Naive thymus-derived CD8-positive, alpha-beta T cell (primary cell): ENCODE results near the gene RALGAPB. TPM values are rescaled to one million over a fixed set of nuclear protein-coding genes. Genes with fewer than 3 reads are reported as not detected.

Experiments used
- ATAC-seq, 2 donors: fragments of 150-1000 bp; cut with Tn5 transposase in 1 of 2; sonication (Bioruptor Pico), chemical (Tn5 transposase) in 1 of 2; 1 replicate in 1 of 2; 2 replicates in 1 of 2; pipeline ENCODE4 v1.10.0; 2021; ENCODE audit warnings: mild to moderate bottlenecking in 2 of 2, moderate library complexity in 2 of 2
- POLR2A ChIA-PET: fragments of 350-600 bp; sonication (Branson Sonifier 250); formaldehyde crosslinking; loops from one replicate; lab custom pipeline; 2021; ENCODE audit warnings: antibody characterized with exemption; lab: Charles Lee
- DNase-seq, 10 donors: peaks; one replicate each; pipeline versions ENCODE4 v3.0.0 to v3.0.0-alpha.2; 2020 to 2022
- H3K27ac Mint-ChIP-seq, 10 donors: one replicate each; pipeline ENCODE4 v1.8.0; 2020 to 2022; ENCODE audit warnings: mild to moderate bottlenecking in 10 of 10, mixed read lengths in 10 of 10, moderate library complexity in 4 of 10, inconsistent platforms in 1 of 10
- H3K27me3 Mint-ChIP-seq, 5 donors: one replicate each; pipeline ENCODE4 v1.8.0; 2021 to 2022; ENCODE audit warnings: mixed read lengths in 5 of 5
- H3K36me3 Mint-ChIP-seq, 3 donors: one replicate each; pipeline ENCODE4 v1.8.0; 2020 to 2022; ENCODE audit warnings: mixed read lengths in 3 of 3, mild to moderate bottlenecking in 2 of 3, inconsistent platforms in 1 of 3
- H3K4me1 Mint-ChIP-seq, 4 donors: one replicate each; pipeline ENCODE4 v1.8.0; 2021 to 2022; ENCODE audit warnings: mixed read lengths in 4 of 4
- H3K4me3 Mint-ChIP-seq, 10 donors: one replicate each; pipeline ENCODE4 v1.8.0; 2020 to 2022; ENCODE audit warnings: mild to moderate bottlenecking in 10 of 10, mixed read lengths in 10 of 10, moderate library complexity in 6 of 10, inconsistent platforms in 1 of 10
- H3K9me3 Mint-ChIP-seq, 9 donors: one replicate each; pipeline ENCODE4 v1.8.0; 2020 to 2022; ENCODE audit warnings: mixed read lengths in 9 of 9, mild to moderate bottlenecking in 3 of 9, inconsistent platforms in 1 of 9, moderate library complexity in 1 of 9
- polyA plus RNA-seq, 3 donors: library from polyadenylated mRNA; unstranded; fragments of 300-500 nt; fragmentation: Illumina TruSeq; gene quantifications; one replicate each; pipeline ENCODE4 v1.2.3, GENCODE V29; 2021
- total RNA-seq, 8 experiments: library from RNA in 2 of 8; stranded (reverse) in 2 of 8; gene quantifications; one replicate each; pipeline ENCODE4 v1.2.3 and lab custom pipeline; 2021 to 2026

The RALGAPB gene
- total and polyA plus RNA-seq, 5 experiments from 2014 or later, result 8.8 to 56.2 (median 13.8) TPM

- ATAC-seq (no peak), DNase-seq (no peak)
- POLR2A ChIA-PET, result interaction anchor here (0.9 kb wide), 1 partner anchor 108 kb away, joined by 3 read pairs; no protein-coding TSS in a partner anchor
- Mint-ChIP-seq H3K36me3 (peaks cover 5 to 40% (median 20%) of the 10 kb centered on the region in 3 donors), H3K9me3 (no peaks in the 10 kb centered on the region), H3K27me3 (no peaks in the 10 kb centered on the region), H3K4me1 (no peaks in the 10 kb centered on the region), H3K4me3 (no peak overlapping the region), H3K27ac (no peak overlapping the region)
These were observed 82.8 kb downstream of the RALGAPB start for GRCh38 chr20:38555395-38555794.

- peak overlapping the region in 4 of 10 donors; percentile 1 to 73 (median 22) for H3K27ac Mint-ChIP-seq
These were observed 84.5 kb downstream of the RALGAPB start for GRCh38 chr20:38557174-38557573.

GRCh38 chr20:38558596-38559360 lies 86.1 kb downstream of the RALGAPB start:
- H3K27ac Mint-ChIP-seq, result no peak overlapping the region
- ATAC-seq (no peak), DNase-seq (no peak)
- H3K4me3 Mint-ChIP-seq, result no peak overlapping the region
- POLR2A ChIA-PET, result no interaction called here
- no peaks in the 10 kb centered on the region for H3K27me3 Mint-ChIP-seq
- H3K36me3 Mint-ChIP-seq, result peaks cover 5 to 66% (median 20%) of the 10 kb centered on the region in 3 donors
- peaks cover 0 to 2% (median 0%) of the 10 kb centered on the region in 4 donors for H3K4me1 Mint-ChIP-seq
- no peaks in the 10 kb centered on the region for H3K9me3 Mint-ChIP-seq

More at GRCh38 chr20:38557174-38557573, 84.5 kb downstream of the RALGAPB start:
- Mint-ChIP-seq H3K36me3 (peaks cover 5 to 53% (median 20%) of the 10 kb centered on the region in 3 donors), H3K9me3 (no peaks in the 10 kb centered on the region), H3K4me3 (no peak overlapping the region), H3K27me3 (no peaks in the 10 kb centered on the region), H3K4me1 (no peaks in the 10 kb centered on the region)
- DNase-seq, result no peak
- POLR2A ChIA-PET, result no interaction called here
- ATAC-seq, result no peak

- peaks cover 5 to 75% (median 12%) of the 10 kb centered on the region in 3 donors for H3K36me3 Mint-ChIP-seq
- POLR2A ChIA-PET, result no interaction called here
- peak overlapping the region in 3 of 10 donors; percentile 13 to 26 (median 16) for H3K27ac Mint-ChIP-seq
These were observed 87.1 kb downstream of the RALGAPB start for GRCh38 chr20:38559764-38560163.

GRCh38 chr20:38563802-38564431 lies 91.3 kb downstream of the RALGAPB start:
- no peak for ATAC-seq
- peak overlapping the region in 4 of 10 donors; percentile 33 to 66 (median 60) for H3K27ac Mint-ChIP-seq
- H3K4me1 Mint-ChIP-seq, result peaks cover 0 to 2% (median 0%) of the 10 kb centered on the region in 4 donors
- H3K36me3 Mint-ChIP-seq, result peaks cover 4 to 88% (median 12%) of the 10 kb centered on the region in 3 donors
- no peak for DNase-seq
- POLR2A ChIA-PET, result no interaction called here
- H3K9me3 Mint-ChIP-seq, result no peaks in the 10 kb centered on the region
- no peak overlapping the region for H3K4me3 Mint-ChIP-seq
- H3K27me3 Mint-ChIP-seq, result no peaks in the 10 kb centered on the region

More at GRCh38 chr20:38559764-38560163, 87.1 kb downstream of the RALGAPB start:
- Mint-ChIP-seq H3K9me3 (no peaks in the 10 kb centered on the region), H3K4me3 (no peak overlapping the region), H3K27me3 (no peaks in the 10 kb centered on the region), H3K4me1 (peaks cover 0 to 2% (median 0%) of the 10 kb centered on the region in 4 donors)
- DNase-seq, result no peak
- no peak for ATAC-seq

GRCh38 chr20:38564680-38565079 lies 92.0 kb downstream of the RALGAPB start:
- POLR2A ChIA-PET, result no interaction called here
- Mint-ChIP-seq H3K36me3 (peaks cover 5 to 88% (median 12%) of the 10 kb centered on the region in 3 donors), H3K27me3 (no peaks in the 10 kb centered on the region), H3K4me1 (peaks cover 0 to 2% (median 0%) of the 10 kb centered on the region in 4 donors), H3K9me3 (no peaks in the 10 kb centered on the region), H3K27ac (peak overlapping the region in 4 of 10 donors; percentile 12 to 57 (median 20)), H3K4me3 (no peak overlapping the region)
- no peak for ATAC-seq
- no peak for DNase-seq

GRCh38 chr20:38566036-38566598 lies 93.5 kb downstream of the RALGAPB start:
- Mint-ChIP-seq H3K36me3 (peaks cover 5 to 89% (median 17%) of the 10 kb centered on the region in 3 donors), H3K4me3 (no peak overlapping the region), H3K9me3 (no peaks in the 10 kb centered on the region), H3K27ac (peak overlapping the region in 2 of 10 donors; percentile 38 to 40), H3K4me1 (peaks cover 0 to 2% (median 0%) of the 10 kb centered on the region in 4 donors), H3K27me3 (no peaks in the 10 kb centered on the region)
- DNase-seq (no peak), ATAC-seq (no peak)
- POLR2A ChIA-PET, result no interaction called here

- peak overlapping the region in 6 of 10 donors; percentile 3 to 85 (median 44) for H3K27ac Mint-ChIP-seq
- H3K27me3 Mint-ChIP-seq, result no peaks in the 10 kb centered on the region
These were observed 97.3 kb downstream of the RALGAPB start for GRCh38 chr20:38569747-38570525.

GRCh38 chr20:38573413-38573812 lies 100.8 kb downstream of the RALGAPB start:
- Mint-ChIP-seq H3K4me1 (peaks cover 0 to 3% (median 0%) of the 10 kb centered on the region in 4 donors), H3K27ac (no peak overlapping the region), H3K9me3 (no peaks in the 10 kb centered on the region), H3K4me3 (no peak overlapping the region), H3K36me3 (peaks cover 5 to 71% (median 15%) of the 10 kb centered on the region in 3 donors), H3K27me3 (no peaks in the 10 kb centered on the region)
- ATAC-seq (no peak), DNase-seq (no peak)
- POLR2A ChIA-PET, result no interaction called here

More at GRCh38 chr20:38569747-38570525, 97.3 kb downstream of the RALGAPB start:
- POLR2A ChIA-PET, result no interaction called here
- Mint-ChIP-seq H3K36me3 (peaks cover 5 to 78% (median 17%) of the 10 kb centered on the region in 3 donors), H3K9me3 (no peaks in the 10 kb centered on the region), H3K4me3 (no peak overlapping the region), H3K4me1 (no peaks in the 10 kb centered on the region)
- ATAC-seq (no peak), DNase-seq (no peak)

- peaks cover 0 to 5% (median 0%) of the 10 kb centered on the region in 4 donors for H3K4me1 Mint-ChIP-seq
- POLR2A ChIA-PET, result no interaction called here
- ATAC-seq (no peak), DNase-seq (no peak)
- no peaks in the 10 kb centered on the region for H3K9me3 Mint-ChIP-seq
- H3K27me3 Mint-ChIP-seq, result no peaks in the 10 kb centered on the region
- H3K36me3 Mint-ChIP-seq, result peaks cover 0 to 34% (median 8%) of the 10 kb centered on the region in 3 donors
- no peak overlapping the region for H3K4me3 Mint-ChIP-seq
- peak overlapping the region in 7 of 10 donors; percentile 4 to 90 (median 69) for H3K27ac Mint-ChIP-seq
These were observed 106.7 kb downstream of the RALGAPB start for GRCh38 chr20:38579219-38579910.

- no peak for DNase-seq
- Mint-ChIP-seq H3K4me1 (peaks cover 0 to 5% (median 0%) of the 10 kb centered on the region in 4 donors), H3K36me3 (peaks cover 0 to 28% (median 6%) of the 10 kb centered on the region in 3 donors), H3K9me3 (no peaks in the 10 kb centered on the region), H3K4me3 (no peak overlapping the region), H3K27me3 (no peaks in the 10 kb centered on the region), H3K27ac (peak overlapping the region in 4 of 10 donors; percentile 66 to 90 (median 77))
- POLR2A ChIA-PET, result no interaction called here
- no peak for ATAC-seq
These were observed 107.3 kb downstream of the RALGAPB start for GRCh38 chr20:38579921-38580320.
